HG02943 (cell line): Measurements from ENCODE around the gene ASCL3.
A peak's percentile ranks its signal among the peaks of the same experiment; 100 is the strongest.
"Not testable (repeated sequence)": the region's sequence is repeated elsewhere in the genome, so short reads cannot be mapped to it uniquely, and the experiment has no call there.

Experiments
- ATAC-seq: cut with Tn5 transposase; IDR thresholded peaks from one replicate; pipeline ENCODE4 v1.9.1; 2021; ENCODE audit warnings: mild to moderate bottlenecking, low read depth, moderate library complexity; ENCODE audit not compliant: unreplicated experiment

The ASCL3 gene

DNA sequence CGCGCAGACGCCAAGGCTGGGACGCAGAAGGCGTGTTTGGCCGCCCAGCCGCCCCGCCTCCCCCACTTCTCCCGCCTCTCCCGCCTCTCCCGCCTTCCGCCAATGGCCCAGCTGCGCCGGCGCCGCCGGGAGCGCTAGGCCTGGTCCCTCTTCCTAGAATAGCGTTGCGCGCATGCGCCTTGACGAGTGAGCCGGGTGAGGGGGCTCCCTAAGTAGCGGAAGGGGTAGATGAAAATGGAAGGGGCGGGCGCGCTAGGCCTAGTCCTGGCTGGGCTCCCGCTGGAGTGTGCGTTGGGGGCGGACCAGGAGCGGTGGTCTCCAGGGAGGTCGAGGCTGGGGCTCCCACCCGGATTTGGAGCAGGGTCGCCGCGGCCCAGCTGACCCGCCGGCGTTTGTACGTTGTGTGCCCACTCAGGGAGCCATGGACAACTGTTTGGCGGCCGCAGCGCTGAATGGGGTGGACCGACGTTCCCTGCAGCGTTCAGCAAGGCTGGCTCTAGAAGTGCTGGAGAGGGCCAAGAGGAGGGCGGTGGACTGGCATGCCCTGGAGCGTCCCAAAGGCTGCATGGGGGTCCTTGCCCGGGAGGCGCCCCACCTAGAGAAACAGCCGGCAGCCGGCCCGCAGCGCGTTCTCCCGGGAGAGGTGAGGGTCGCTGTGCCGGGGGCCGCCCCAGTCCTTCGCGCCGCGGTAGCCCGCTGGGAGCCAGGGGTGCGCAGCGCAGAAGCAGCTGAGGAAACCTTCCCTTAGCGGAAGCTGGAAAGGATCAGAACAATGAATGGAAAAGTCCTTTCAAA is 31.6 kb downstream of the ASCL3 start, which contains the start of gene AKIP1:
AKIP1 (plus strand) TSS at position 161 of the 795 bp plus-strand sequence; CDS start at position 422, 261 bp downstream.
- ATAC-seq: peak; percentile 61

DNA sequence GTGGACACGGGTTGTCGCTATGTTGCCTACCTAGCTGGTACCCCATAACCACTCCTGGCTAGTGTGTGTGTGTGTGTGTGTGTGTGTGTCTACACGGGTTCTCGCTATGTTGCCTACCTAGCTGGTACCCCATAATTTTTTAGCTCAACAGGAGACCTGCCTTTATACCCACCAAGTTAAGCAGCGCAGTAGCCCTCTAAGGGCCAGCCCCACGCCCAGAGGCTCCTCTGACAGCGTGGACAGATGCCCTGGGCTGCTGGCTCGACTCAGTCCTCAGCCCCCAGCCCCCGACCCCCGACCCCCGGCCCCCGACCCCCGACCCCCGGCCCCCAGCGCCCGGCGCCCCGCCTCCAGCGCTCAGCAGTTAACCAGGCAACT is 32.2 kb downstream of the ASCL3 start:
- ATAC-seq: peak; percentile 16

DNA sequence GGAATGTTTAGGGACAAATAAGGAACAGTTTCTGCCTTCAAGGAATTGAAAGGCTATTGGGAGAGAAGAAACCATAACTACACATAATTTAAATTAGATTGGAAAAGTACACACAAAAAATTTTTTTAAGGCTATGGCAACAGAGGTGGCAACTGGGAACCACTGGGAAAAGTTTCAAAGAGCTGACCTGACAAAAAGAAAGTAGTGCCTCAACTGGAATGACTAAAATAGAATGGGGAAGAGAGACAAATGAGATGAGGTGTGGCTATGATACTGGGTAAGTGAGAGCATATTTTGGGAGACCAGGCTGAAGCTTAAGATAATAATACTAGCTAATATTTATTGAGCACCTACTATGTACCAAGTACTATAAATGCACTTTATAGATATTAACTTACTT is 34.7 kb downstream of the ASCL3 start:
- no peak for ATAC-seq

DNA sequence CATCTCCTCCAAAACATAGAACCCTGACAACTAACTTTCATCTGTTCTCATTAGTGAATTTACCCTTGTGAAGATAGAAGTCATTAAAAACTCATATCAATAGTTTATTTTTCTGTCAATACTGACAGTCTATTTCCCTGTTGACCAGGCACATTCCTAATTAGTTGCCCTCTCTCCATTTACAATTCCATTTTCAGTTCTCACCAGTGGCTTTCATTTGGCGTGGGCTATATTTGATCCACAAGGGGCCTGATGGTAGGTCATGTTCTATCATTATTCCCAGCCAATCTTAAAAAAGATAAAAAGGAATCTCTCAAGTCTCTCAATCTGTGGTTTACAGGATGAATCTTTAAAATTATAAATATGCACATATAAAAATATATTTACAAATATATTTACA is 35.7 kb downstream of the ASCL3 start:
- ATAC-seq: no peak

DNA sequence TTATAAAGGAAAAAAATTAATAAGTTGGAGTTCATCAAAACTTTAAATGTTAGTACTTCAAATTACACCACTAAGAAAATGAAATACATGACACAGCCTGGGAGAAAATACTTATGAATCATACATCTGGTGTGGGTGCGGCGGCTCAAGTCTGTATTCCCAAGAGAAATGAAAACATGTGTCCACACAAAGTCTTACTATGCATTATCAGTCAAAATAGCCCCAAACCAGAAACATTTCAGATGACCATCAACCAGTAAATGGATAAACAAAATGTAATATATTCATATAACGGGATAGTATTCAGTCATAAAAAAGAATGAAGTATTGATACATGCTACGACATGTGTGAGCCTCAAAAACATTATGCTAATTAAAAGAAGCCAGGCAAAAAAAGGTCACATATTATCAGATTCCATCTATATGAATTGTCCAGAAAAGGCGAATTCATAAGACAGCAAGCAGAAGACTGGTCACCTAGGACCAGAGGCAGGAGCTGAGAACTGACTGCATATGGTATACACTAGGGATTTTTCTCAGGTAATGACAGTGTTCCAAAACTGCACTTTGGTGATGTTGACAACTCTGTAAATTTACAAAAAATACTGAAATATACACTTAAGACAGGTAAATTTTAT is 37.2 kb downstream of the ASCL3 start:
- no peak for ATAC-seq

DNA sequence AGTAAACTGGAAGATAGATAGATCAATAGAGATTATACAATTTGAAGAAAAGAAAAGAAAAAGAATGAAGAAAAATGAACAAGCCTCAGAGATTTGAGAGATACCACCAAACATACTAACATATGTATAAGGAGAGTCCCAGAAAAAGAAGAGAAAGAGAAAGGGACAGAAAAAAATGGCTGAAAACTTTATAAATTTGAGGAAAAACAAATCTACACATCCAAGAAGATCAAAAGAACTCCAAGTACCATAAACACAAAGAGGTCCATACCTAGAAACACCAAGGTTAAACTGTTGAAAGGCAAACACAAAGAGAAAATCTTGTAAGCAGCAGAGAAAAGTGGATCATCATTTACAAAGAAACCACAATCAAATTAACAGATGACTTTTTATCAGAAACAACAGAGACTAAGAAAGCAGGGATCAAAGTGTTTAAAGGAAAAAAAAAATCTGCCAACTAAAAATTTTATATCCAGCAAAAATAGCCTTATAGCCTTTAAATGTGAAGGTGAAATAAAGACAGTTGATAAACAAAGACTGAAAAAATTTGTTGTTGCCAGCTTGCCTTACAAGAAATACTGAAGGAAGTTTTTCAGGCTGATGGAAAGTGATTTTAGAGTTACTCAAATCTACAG is 43.6 kb downstream of the ASCL3 start:
- ATAC-seq: no peak

DNA sequence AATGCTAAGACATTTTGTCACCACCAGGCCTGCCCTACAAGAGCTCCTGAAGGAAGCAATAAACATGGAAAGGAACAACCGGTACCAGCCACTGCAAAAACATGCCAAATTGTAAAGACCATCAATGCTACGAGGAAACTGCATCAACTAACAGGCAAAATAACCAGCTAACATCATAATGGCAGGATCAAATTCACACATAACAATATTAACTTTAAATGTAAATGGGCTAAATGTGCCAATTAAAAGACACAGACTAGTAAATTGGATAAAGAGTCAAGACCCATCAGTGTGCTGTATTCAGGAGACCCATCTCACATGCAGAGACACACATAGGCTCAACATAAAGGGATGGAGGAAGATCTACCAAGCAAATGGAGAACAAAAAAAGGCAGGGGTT is 51.6 kb downstream of the ASCL3 start:
- ATAC-seq: not testable (repeated sequence)
